ENCODE results near the gene MRPS12. TPM values are rescaled to one million over a fixed set of nuclear protein-coding genes. Genes with fewer than 3 reads are reported as not detected.

Gene MRPS12
- total RNA-seq, 1 experiment from 2014 or later, result 88.0 TPM

- H3K27me3 Mint-ChIP-seq (ENCODE audit: low read depth), result peaks cover 24% of the 10 kb centered on the region
- ATAC-seq (peak; percentile 51; the same call in 1 of the 2 replicates), DNase-seq (ENCODE audit: low spot score) (no peak)
- ChIA-PET POLR2A (interaction anchor here (0.6 to 1.4 kb wide), 7 partner anchors 8 to 251 kb away, joined by 3 to 11 read pairs (median 5); partner anchors contain the start of gene CCER2), CTCF (interaction anchor here (0.5 to 3.0 kb wide), 17 partner anchors 11 to 497 kb away, joined by 3 to 32 read pairs (median 3); partner anchors contain the start of genes CCER2, FAM98C, MRPS12 and RINL)
- H3K4me3 Mint-ChIP-seq, result peak overlapping the region; percentile 87
- H3K9me3 Mint-ChIP-seq, result peaks cover 4% of the 10 kb centered on the region; the same call in 1 of the 2 replicates
- peaks cover under 1% of the 10 kb centered on the region; the same call in 1 of the 2 replicates for H3K36me3 Mint-ChIP-seq
- TF ChIP-seq AR (CRISPR knock-in tag; IDR thresholded peaks at IDR 0.05) (no peak), CTCF (IDR thresholded peaks at IDR 0.05) (no peak), TCF7 (CRISPR knock-in tag; IDR thresholded peaks at IDR 0.05; ENCODE audit: low read depth) (no peak), FOXJ3 (CRISPR knock-in tag; IDR thresholded peaks at IDR 0.05; ENCODE audit: borderline replicate concordance) (no peak), ELF4 (CRISPR knock-in tag; IDR thresholded peaks at IDR 0.05; ENCODE audit: low read depth) (no peak)
- peaks cover 12% of the 10 kb centered on the region for H3K4me1 Mint-ChIP-seq
- peak overlapping the region; percentile 94 for H3K27ac Mint-ChIP-seq
Observed at GRCh38 chr19:38900202-38900629, 30.5 kb upstream of the MRPS12 start.

DNA sequence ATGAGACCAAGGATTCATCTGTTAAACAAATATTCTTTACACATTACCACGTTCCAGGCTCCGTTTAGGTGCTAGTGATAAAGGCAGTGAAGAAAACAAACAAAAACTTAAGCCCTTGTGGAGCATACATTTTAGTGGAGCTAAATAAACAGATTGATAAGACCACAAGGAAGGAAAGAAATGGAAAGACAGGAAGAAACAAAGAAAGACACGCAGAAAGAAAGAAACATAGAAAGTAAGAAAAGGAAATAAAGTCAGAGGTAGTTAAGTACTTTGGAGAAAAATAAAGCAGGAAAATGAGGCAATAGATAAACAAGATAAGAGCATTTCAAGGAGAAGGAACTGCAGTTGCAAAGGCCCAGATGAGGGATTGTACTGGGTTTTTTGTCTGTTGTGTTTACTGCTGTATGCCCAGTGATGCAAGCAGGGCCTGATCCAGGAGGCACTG lies 30.0 kb upstream of the MRPS12 start:
- no peak for TF ChIP-seq GABPB1 (CRISPR knock-in tag; IDR thresholded peaks at IDR 0.05)
- Mint-ChIP-seq H3K27ac (peak overlapping the region; percentile 18), H3K36me3 (peaks cover 3% of the 10 kb centered on the region), H3K27me3 (ENCODE audit: low read depth) (peaks cover 23% of the 10 kb centered on the region), H3K9me3 (peaks cover 4% of the 10 kb centered on the region; the same call in 1 of the 2 replicates), H3K4me3 (peak overlapping the region; percentile 87), H3K4me1 (peaks cover 12% of the 10 kb centered on the region)
- ChIA-PET CTCF (interaction anchor here (0.6 to 3.0 kb wide), 12 partner anchors 11 to 176 kb away, joined by 3 to 32 read pairs (median 3); partner anchors contain the start of genes CCER2, MRPS12, RINL and SARS2), POLR2A (interaction anchor here (0.6 to 1.4 kb wide), 4 partner anchors 7 to 251 kb away, joined by 4 to 11 read pairs (median 4); no protein-coding TSS in a partner anchor)
- no peak for DNase-seq (ENCODE audit: low spot score)
- no peak for ATAC-seq

DNA sequence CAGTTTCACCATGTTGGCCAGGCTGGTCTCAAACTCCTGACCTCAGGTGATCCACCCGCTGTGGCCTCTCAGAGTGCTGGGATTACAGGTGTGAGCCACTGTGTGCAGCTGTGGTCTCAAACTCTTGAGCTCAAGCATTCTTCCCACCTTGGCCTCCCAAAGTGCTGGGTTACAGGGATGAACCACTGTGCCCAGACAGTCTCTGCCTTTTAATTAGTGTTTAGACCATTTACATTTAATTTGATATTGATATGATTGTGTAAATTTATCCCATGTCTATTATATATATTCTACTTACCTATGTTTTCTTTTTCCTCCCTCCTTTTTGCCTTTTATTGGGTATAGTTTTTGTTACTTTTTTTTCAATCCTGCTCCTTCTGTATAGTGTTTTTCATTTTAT lies 29.1 kb upstream of the MRPS12 start:
- H3K4me1 Mint-ChIP-seq, result peaks cover 12% of the 10 kb centered on the region
- CTCF ChIA-PET, result interaction anchor here (0.9 to 3.0 kb wide), 3 partner anchors 11 to 28 kb away, joined by 3 to 32 read pairs (median 12); partner anchors contain the start of genes CCER2, MRPS12 and SARS2
- POLR2A ChIA-PET, result no interaction called here

More for the DNA sequence above, 29.1 kb upstream of the MRPS12 start:
- no peak for TF ChIP-seq FOXK1 (CRISPR knock-in tag; IDR thresholded peaks at IDR 0.05)
- TF ChIP-seq ZNF121 (CRISPR knock-in tag; IDR thresholded peaks at IDR 0.05), result no peak
- TF ChIP-seq MXD4 (CRISPR knock-in tag; IDR thresholded peaks at IDR 0.05; ENCODE audit: borderline replicate concordance), result no peak
- TF ChIP-seq ZBTB21 (CRISPR knock-in tag; IDR thresholded peaks at IDR 0.05; ENCODE audit: borderline replicate concordance), result no peak
- TF ChIP-seq TEAD1 (CRISPR knock-in tag; IDR thresholded peaks at IDR 0.05), result no peak
- TF ChIP-seq SMAD3 (CRISPR knock-in tag; IDR thresholded peaks at IDR 0.05; ENCODE audit: borderline replicate concordance), result no peak
- TF ChIP-seq USF2 (CRISPR knock-in tag; IDR thresholded peaks at IDR 0.05), result no peak
- TF ChIP-seq, protein P1, sequence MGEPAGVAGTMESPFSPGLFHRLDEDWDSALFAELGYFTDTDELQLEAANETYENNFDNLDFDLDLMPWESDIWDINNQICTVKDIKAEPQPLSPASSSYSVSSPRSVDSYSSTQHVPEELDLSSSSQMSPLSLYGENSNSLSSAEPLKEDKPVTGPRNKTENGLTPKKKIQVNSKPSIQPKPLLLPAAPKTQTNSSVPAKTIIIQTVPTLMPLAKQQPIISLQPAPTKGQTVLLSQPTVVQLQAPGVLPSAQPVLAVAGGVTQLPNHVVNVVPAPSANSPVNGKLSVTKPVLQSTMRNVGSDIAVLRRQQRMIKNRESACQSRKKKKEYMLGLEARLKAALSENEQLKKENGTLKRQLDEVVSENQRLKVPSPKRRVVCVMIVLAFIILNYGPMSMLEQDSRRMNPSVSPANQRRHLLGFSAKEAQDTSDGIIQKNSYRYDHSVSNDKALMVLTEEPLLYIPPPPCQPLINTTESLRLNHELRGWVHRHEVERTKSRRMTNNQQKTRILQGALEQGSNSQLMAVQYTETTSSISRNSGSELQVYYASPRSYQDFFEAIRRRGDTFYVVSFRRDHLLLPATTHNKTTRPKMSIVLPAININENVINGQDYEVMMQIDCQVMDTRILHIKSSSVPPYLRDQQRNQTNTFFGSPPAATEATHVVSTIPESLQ (CRISPR knock-in tag; IDR thresholded peaks at IDR 0.05), result no peak
- TF ChIP-seq E2F5 (CRISPR knock-in tag; IDR thresholded peaks at IDR 0.05), result no peak
- no peak for TF ChIP-seq JUN (CRISPR knock-in tag; IDR thresholded peaks at IDR 0.05)
- peaks cover 4% of the 10 kb centered on the region; the same call in 1 of the 2 replicates for H3K9me3 Mint-ChIP-seq
- DNase-seq (ENCODE audit: low spot score) (no peak), ATAC-seq (no peak)
- peaks cover 3% of the 10 kb centered on the region for H3K36me3 Mint-ChIP-seq
- peaks cover 21% of the 10 kb centered on the region for H3K27me3 Mint-ChIP-seq (ENCODE audit: low read depth)
- H3K4me3 Mint-ChIP-seq, result peak overlapping the region; percentile 38
- H3K27ac Mint-ChIP-seq, result no peak overlapping the region

All from WTC11 (cell line).